ENCODE data around the gene RAB3A.

DNA sequence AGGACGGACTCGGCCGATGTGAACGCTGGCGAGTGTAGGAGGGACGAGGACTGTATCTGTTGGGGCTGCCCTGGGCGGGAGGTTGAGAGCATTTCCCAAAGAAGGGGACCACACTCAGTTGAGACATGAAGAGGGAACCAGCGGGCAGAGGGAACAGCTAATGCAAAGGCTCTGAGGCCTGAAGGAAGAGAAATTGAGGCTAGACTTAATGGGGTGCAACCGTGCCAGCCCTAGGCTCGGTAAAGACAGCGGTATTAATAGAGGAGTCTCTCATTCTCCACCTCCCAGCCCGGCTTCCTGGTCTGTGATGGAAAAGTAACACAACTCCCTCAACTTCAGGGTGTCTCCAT lies 9.7 kb downstream of the RAB3A start:
- TF ChIP-seq, protein P1, sequence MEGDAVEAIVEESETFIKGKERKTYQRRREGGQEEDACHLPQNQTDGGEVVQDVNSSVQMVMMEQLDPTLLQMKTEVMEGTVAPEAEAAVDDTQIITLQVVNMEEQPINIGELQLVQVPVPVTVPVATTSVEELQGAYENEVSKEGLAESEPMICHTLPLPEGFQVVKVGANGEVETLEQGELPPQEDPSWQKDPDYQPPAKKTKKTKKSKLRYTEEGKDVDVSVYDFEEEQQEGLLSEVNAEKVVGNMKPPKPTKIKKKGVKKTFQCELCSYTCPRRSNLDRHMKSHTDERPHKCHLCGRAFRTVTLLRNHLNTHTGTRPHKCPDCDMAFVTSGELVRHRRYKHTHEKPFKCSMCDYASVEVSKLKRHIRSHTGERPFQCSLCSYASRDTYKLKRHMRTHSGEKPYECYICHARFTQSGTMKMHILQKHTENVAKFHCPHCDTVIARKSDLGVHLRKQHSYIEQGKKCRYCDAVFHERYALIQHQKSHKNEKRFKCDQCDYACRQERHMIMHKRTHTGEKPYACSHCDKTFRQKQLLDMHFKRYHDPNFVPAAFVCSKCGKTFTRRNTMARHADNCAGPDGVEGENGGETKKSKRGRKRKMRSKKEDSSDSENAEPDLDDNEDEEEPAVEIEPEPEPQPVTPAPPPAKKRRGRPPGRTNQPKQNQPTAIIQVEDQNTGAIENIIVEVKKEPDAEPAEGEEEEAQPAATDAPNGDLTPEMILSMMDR (IDR thresholded peaks at IDR 0.05): no peak
- no peak for TF ChIP-seq POLR2AphosphoS5 (IDR thresholded peaks at IDR 0.05)
- TF ChIP-seq EP300 (IDR thresholded peaks at IDR 0.05): no peak

Data from stomach (tissue), 4 donors.